Peyer's patch (tissue), 4 donors: ENCODE data around the gene CLEC16A. TPM values are rescaled to one million over a fixed set of nuclear protein-coding genes. Genes with fewer than 3 reads are reported as not detected.
A peak's percentile ranks its signal among the peaks of the same experiment; 100 is the strongest.

Experiments used
- DNase-seq, 3 donors: peaks; one replicate each; pipeline ENCODE4 v3.0.0-alpha.2; 2017 to 2019
- H3K27ac ChIP-seq, 4 donors: fragments of 200-600 bp; sonication (generic); one replicate each; pipeline ENCODE4 v1.5.1; 2016 to 2019
- H3K27me3 ChIP-seq, 2 donors: fragments of 200-600 bp; sonication (generic); one replicate each; pipeline ENCODE4 v1.5.1; 2019
- H3K36me3 ChIP-seq, 3 donors: fragments of 200-600 bp; sonication (generic); one replicate each; pipeline ENCODE4 v1.5.1; 2016 to 2019
- H3K4me1 ChIP-seq, 4 donors: fragments of 200-600 bp; sonication (generic); one replicate each; pipeline ENCODE4 v1.5.1; 2016 to 2019
- H3K4me3 ChIP-seq, 4 donors: fragments of 200-600 bp; sonication (generic); 1 replicate in 3 of 4; 2 replicates in 1 of 4; pipeline ENCODE4 v1.5.1; 2016 to 2019; ENCODE audit warnings: mild to moderate bottlenecking in 1 of 4
- H3K9me3 ChIP-seq, 4 donors: fragments of 200-600 bp; sonication (generic); one replicate each; pipeline ENCODE4 v1.5.1; 2016 to 2019; ENCODE audit warnings: mild to moderate bottlenecking in 1 of 4
- POLR2A ChIP-seq, 2 donors: fragments of 450-650 bp; IDR thresholded peaks; one replicate each; pipeline ENCODE4 v1.5.1; 2017; ENCODE audit warnings: antibody characterized with exemption in 2 of 2, mild to moderate bottlenecking in 2 of 2, moderate library complexity in 2 of 2
- total RNA-seq, 4 donors: library from RNA; depleted of rRNA; stranded (reverse); fragments of >200 nt; gene quantifications; one replicate each; pipeline ENCODE4 v1.1.0, GENCODE V29; 2016
- TF ChIP-seq, protein P1 (sequence below), 6 experiments: fragments of 450-650 bp in 4 of 6; fragments of 200-600 bp in 2 of 6; sonication (generic) in 1 of 6; IDR thresholded peaks; one replicate each; pipeline ENCODE4 v1.5.1; 2017 to 2019; ENCODE audit warnings: antibody characterized with exemption in 6 of 6, mild to moderate bottlenecking in 3 of 6, moderate library complexity in 1 of 6

The CLEC16A gene
- total RNA-seq, 4 donors from 2014 or later = 37.8 to 139 (median 64.3) TPM

- DNase-seq = no peak
- H3K9me3 ChIP-seq = no peaks in the 10 kb centered on the region
- TF ChIP-seq POLR2A (IDR thresholded peaks at IDR 0.05) = no peak
- TF ChIP-seq, protein P1, sequence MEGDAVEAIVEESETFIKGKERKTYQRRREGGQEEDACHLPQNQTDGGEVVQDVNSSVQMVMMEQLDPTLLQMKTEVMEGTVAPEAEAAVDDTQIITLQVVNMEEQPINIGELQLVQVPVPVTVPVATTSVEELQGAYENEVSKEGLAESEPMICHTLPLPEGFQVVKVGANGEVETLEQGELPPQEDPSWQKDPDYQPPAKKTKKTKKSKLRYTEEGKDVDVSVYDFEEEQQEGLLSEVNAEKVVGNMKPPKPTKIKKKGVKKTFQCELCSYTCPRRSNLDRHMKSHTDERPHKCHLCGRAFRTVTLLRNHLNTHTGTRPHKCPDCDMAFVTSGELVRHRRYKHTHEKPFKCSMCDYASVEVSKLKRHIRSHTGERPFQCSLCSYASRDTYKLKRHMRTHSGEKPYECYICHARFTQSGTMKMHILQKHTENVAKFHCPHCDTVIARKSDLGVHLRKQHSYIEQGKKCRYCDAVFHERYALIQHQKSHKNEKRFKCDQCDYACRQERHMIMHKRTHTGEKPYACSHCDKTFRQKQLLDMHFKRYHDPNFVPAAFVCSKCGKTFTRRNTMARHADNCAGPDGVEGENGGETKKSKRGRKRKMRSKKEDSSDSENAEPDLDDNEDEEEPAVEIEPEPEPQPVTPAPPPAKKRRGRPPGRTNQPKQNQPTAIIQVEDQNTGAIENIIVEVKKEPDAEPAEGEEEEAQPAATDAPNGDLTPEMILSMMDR (IDR thresholded peaks at IDR 0.05) = no peak
- peaks cover 0 to 5% (median 0%) of the 10 kb centered on the region in 4 donors for H3K4me1 ChIP-seq
- peaks cover 0 to 28% (median 0%) of the 10 kb centered on the region in 3 donors for H3K36me3 ChIP-seq
- H3K27ac ChIP-seq = no peak overlapping the region
- no peak overlapping the region for H3K4me3 ChIP-seq
- no peaks in the 10 kb centered on the region for H3K27me3 ChIP-seq
These were observed 46.0 kb downstream of the CLEC16A start for GRCh38 chr16:10990378-10990777.

DNA sequence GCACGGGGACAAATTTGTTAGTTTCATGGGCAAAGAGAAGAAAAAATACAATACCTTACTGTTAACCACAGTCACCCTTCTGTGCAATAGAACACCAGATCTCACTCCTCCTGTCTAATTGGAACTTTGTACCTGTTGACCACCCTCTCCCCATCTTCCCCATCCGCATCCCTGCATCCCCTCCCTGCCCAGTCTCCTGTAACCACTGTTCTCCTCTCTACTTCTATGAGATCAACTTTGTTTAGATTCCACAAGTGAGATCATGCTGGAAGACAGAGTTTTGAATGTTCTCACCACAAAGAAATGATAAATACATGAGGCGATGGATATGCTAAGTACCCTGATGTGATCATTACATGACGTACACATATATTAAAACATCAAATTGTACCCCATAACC, 47.7 kb downstream of the CLEC16A start:
- no peaks in the 10 kb centered on the region for H3K9me3 ChIP-seq
- H3K36me3 ChIP-seq = peaks cover 0 to 24% (median 0%) of the 10 kb centered on the region in 3 donors
- peak overlapping the region in 1 of 4 donors; percentile 61 for H3K27ac ChIP-seq

GRCh38 chr16:10992797-10993196, 48.4 kb downstream of the CLEC16A start:
- H3K9me3 ChIP-seq = no peaks in the 10 kb centered on the region
- H3K4me1 ChIP-seq = peaks cover 0 to 5% (median 0%) of the 10 kb centered on the region in 4 donors
- no peak overlapping the region for H3K27ac ChIP-seq
- peaks cover 0 to 23% (median 0%) of the 10 kb centered on the region in 3 donors for H3K36me3 ChIP-seq
- TF ChIP-seq POLR2A (IDR thresholded peaks at IDR 0.05) = no peak
- TF ChIP-seq, protein P1 (IDR thresholded peaks at IDR 0.05) = no peak
- no peak overlapping the region for H3K4me3 ChIP-seq
- no peaks in the 10 kb centered on the region for H3K27me3 ChIP-seq
- DNase-seq = peak in 1 of 3 donors; percentile 70

More for the DNA sequence above, 47.7 kb downstream of the CLEC16A start:
- DNase-seq = no peak
- H3K4me1 ChIP-seq = peaks cover 0 to 5% (median 0%) of the 10 kb centered on the region in 4 donors
- no peak overlapping the region for H3K4me3 ChIP-seq
- TF ChIP-seq, protein P1 (IDR thresholded peaks at IDR 0.05) = no peak
- TF ChIP-seq POLR2A (IDR thresholded peaks at IDR 0.05) = no peak
- no peaks in the 10 kb centered on the region for H3K27me3 ChIP-seq

- no peak for DNase-seq
- Histone ChIP-seq H3K4me3 (no peak overlapping the region), H3K9me3 (no peaks in the 10 kb centered on the region), H3K36me3 (peaks cover 0 to 16% (median 0%) of the 10 kb centered on the region in 3 donors), H3K27me3 (no peaks in the 10 kb centered on the region), H3K27ac (no peak overlapping the region), H3K4me1 (peaks cover 0 to 4% (median under 1%) of the 10 kb centered on the region in 4 donors)
- TF ChIP-seq, protein P1 (IDR thresholded peaks at IDR 0.05) = no peak
- TF ChIP-seq POLR2A (IDR thresholded peaks at IDR 0.05) = no peak
These were observed 49.3 kb downstream of the CLEC16A start for GRCh38 chr16:10993649-10994048.

DNA sequence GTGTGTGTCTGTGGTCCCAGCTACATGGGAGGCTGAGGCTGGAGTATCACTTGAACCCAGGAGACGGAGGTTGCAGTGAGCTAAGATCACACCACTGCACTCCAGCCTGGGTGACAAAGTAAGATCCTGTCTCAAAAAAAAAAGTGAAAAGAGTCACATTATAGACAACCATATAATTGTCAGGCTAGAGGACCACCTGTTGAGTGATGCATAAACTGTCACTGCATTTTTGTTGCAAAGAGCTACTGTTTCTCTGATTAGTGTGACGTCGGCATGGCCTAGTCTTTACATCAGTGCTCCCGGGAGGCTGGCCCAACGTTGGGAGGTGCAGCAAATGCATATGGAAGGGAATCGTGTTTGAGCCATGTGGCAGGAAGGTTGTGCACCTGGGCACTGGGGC, 50.2 kb downstream of the CLEC16A start:
- H3K27me3 ChIP-seq = no peaks in the 10 kb centered on the region
- no peak overlapping the region for H3K4me3 ChIP-seq
- TF ChIP-seq, protein P1 (IDR thresholded peaks at IDR 0.05) = no peak
- no peak for TF ChIP-seq POLR2A (IDR thresholded peaks at IDR 0.05)

More for the DNA sequence above, 50.2 kb downstream of the CLEC16A start:
- Histone ChIP-seq H3K9me3 (no peaks in the 10 kb centered on the region), H3K27ac (no peak overlapping the region), H3K4me1 (peaks cover 0 to 4% (median 0%) of the 10 kb centered on the region in 4 donors), H3K36me3 (peaks cover 0 to 13% (median 0%) of the 10 kb centered on the region in 3 donors)
- DNase-seq = no peak
